Measurements from ENCODE around the gene HPD. TPM values are rescaled to one million over a fixed set of nuclear protein-coding genes. Genes with fewer than 3 reads are reported as not detected.

HPD gene
- polyA plus RNA-seq, 1 of the 3 experiments (the other 2 are of a cell fraction): 1.9 TPM

- Histone ChIP-seq H3F3A (replicated peaks; ENCODE audit: insufficient read depth) (no peaks in the 10 kb centered on the region), H3K79me2 (ENCODE audit: insufficient read depth) (no peaks in the 10 kb centered on the region), H3K4me3 (ENCODE audit: low read depth in 2 of 2, low read length in 1 of 2) (no peak overlapping the region), H3K4me1 (ENCODE audit: control insufficient read depth in 1 of 2, insufficient read depth in 2 of 2, low read depth in 1 of 2, low read length in 1 of 2) (peaks cover 0 to 4% of the 10 kb centered on the region in 2 experiments; a peak in 1 of 4 replicates), H4K20me1 (ENCODE audit: insufficient read depth) (no peaks in the 10 kb centered on the region), H3K4me2 (no peak overlapping the region), H2AFZ (ENCODE audit: low read depth) (no peak overlapping the region), H3K9me3 (no peaks in the 10 kb centered on the region), H3K27me3 (ENCODE audit: insufficient read depth) (no peaks in the 10 kb centered on the region), H3K9me2 (no peaks in the 10 kb centered on the region), H3K27ac (ENCODE audit: low read depth in 2 of 2, low read length in 1 of 2) (no peak overlapping the region), H3K9ac (no peak overlapping the region), H3K36me3 (replicated peaks in 1 of 2; ENCODE audit: control insufficient read depth in 1 of 2, insufficient read depth in 2 of 2, low read length in 1 of 2) (peaks cover 34 to 44% of the 10 kb centered on the region in 2 experiments)
- CTCF ChIA-PET: interaction anchor here (0.5 to 11.0 kb wide), 4 partner anchors 14 to 648 kb away, joined by 3 to 92 read pairs (median 4); partner anchors contain the start of gene RHOF
- WGBS (ENCODE audit: low lambda C conversion rate): 87% methylated on average over 10 of the region's 18 CpGs
- TF ChIP-seq FOSL2 (IDR thresholded peaks at IDR 0.05; ENCODE audit: borderline replicate concordance, low read depth) (no peak), POLR2AphosphoS5 (IDR thresholded peaks at IDR 0.05; ENCODE audit: low read depth, low read length) (no peak), PBX3 (IDR thresholded peaks at IDR 0.05) (no peak), USF2 (IDR thresholded peaks at IDR 0.05; ENCODE audit: borderline replicate concordance, low read depth, low read length) (no peak), EP300 (IDR thresholded peaks at IDR 0.05; ENCODE audit: borderline replicate concordance in 1 of 2, low read depth in 1 of 2, low read length in 1 of 2) (no peak), NRF1 (IDR thresholded peaks at IDR 0.05; ENCODE audit: low read depth, low read length) (no peak)
- POLR2A ChIA-PET: no interaction called here
- no peak for DNase-seq
Measured at GRCh38 chr12:121825041-121825523, 33.6 kb downstream of the HPD start.

GRCh38 chr12:121823727-121824115 is 34.9 kb downstream of the HPD start:
- ChIA-PET POLR2A (no interaction called here), CTCF (interaction anchor here (11.0 kb wide), 1 partner anchor 29 kb away, joined by 92 read pairs; the partner anchor contains the start of gene RHOF)
- Histone ChIP-seq H3K79me2 (ENCODE audit: insufficient read depth) (peaks cover 5% of the 10 kb centered on the region; the same call in 1 of the 2 replicates), H3K4me1 (ENCODE audit: control insufficient read depth in 1 of 2, insufficient read depth in 2 of 2, low read depth in 1 of 2, low read length in 1 of 2) (peaks cover 0 to 4% of the 10 kb centered on the region in 2 experiments; a peak in 1 of 4 replicates), H4K20me1 (ENCODE audit: insufficient read depth) (no peaks in the 10 kb centered on the region), H3K9me3 (no peaks in the 10 kb centered on the region), H3K9ac (no peak overlapping the region), H2AFZ (ENCODE audit: low read depth) (no peak overlapping the region), H3K27me3 (ENCODE audit: insufficient read depth) (no peaks in the 10 kb centered on the region), H3K4me2 (no peak overlapping the region), H3K4me3 (ENCODE audit: low read depth in 2 of 2, low read length in 1 of 2) (no peak overlapping the region), H3F3A (replicated peaks; ENCODE audit: insufficient read depth) (no peaks in the 10 kb centered on the region), H3K9me2 (no peaks in the 10 kb centered on the region), H3K27ac (ENCODE audit: low read depth in 2 of 2, low read length in 1 of 2) (no peak overlapping the region), H3K36me3 (replicated peaks in 1 of 2; ENCODE audit: control insufficient read depth in 1 of 2, insufficient read depth in 2 of 2, low read length in 1 of 2) (peaks cover 36 to 45% of the 10 kb centered on the region in 2 experiments)
- no peak for DNase-seq
- no peak for TF ChIP-seq CTCF (IDR thresholded peaks at IDR 0.05)
- no peak for TF ChIP-seq PBX3 (IDR thresholded peaks at IDR 0.05)
- TF ChIP-seq NRF1 (IDR thresholded peaks at IDR 0.05; ENCODE audit: low read depth, low read length): no peak
- no peak for TF ChIP-seq RXRA (IDR thresholded peaks at IDR 0.05; ENCODE audit: borderline replicate concordance, low read depth)
- no peak for TF ChIP-seq ELF1 (IDR thresholded peaks at IDR 0.05)
- no peak for TF ChIP-seq FOXM1 (IDR thresholded peaks at IDR 0.05; ENCODE audit: low read depth)
- TF ChIP-seq JUND (IDR thresholded peaks at IDR 0.05): no peak
- no peak for TF ChIP-seq MEF2A (IDR thresholded peaks at IDR 0.05; ENCODE audit: borderline replicate concordance, low read depth)
- TF ChIP-seq GABPA (IDR thresholded peaks at IDR 0.05; ENCODE audit: low read depth): no peak
- TF ChIP-seq IRF3 (IDR thresholded peaks at IDR 0.05; ENCODE audit: low read depth, low read length): no peak
- TF ChIP-seq POLR2AphosphoS5 (IDR thresholded peaks at IDR 0.05; ENCODE audit: low read depth, low read length): no peak
- TF ChIP-seq RAD21 (IDR thresholded peaks at IDR 0.05; ENCODE audit: low read length): no peak
- no peak for TF ChIP-seq FOSL2 (IDR thresholded peaks at IDR 0.05; ENCODE audit: borderline replicate concordance, low read depth)
- 88% methylated on average over 12 of the region's 12 CpGs for WGBS (ENCODE audit: low lambda C conversion rate)
